Skeletal muscle tissue (tissue), 4 donors: ENCODE measurements around the gene CTAGE1. TPM values are rescaled to one million over a fixed set of nuclear protein-coding genes. Genes with fewer than 3 reads are reported as not detected.

ENCODE experiments used
- H3K27ac ChIP-seq: one replicate; pipeline ENCODE4 v1.7.0; 2013; ENCODE audit warnings: mild to moderate bottlenecking, low read depth, low read length, inconsistent platforms
- H3K27me3 ChIP-seq, 3 donors: one replicate each; pipeline ENCODE4 v1.7.0; 2013; ENCODE audit warnings: low read length in 3 of 3; ENCODE audit not compliant: control insufficient read depth in 3 of 3, insufficient read depth in 3 of 3
- H3K36me3 ChIP-seq, 3 donors: one replicate each; pipeline ENCODE4 v1.7.0; 2013; ENCODE audit warnings: low read length in 3 of 3; ENCODE audit not compliant: control insufficient read depth in 3 of 3, insufficient read depth in 3 of 3
- H3K4me1 ChIP-seq, 3 donors: one replicate each; pipeline ENCODE4 v1.7.0; 2013; ENCODE audit warnings: low read length in 3 of 3, mild to moderate bottlenecking in 3 of 3; ENCODE audit not compliant: control insufficient read depth in 3 of 3, insufficient read depth in 3 of 3
- H3K4me3 ChIP-seq, 3 donors: one replicate each; pipeline ENCODE4 v1.7.0; 2013; ENCODE audit warnings: low read length in 3 of 3
- H3K9ac ChIP-seq, 3 donors: one replicate each; pipeline ENCODE4 v1.7.0; 2013; ENCODE audit warnings: low read length in 3 of 3, mild to moderate bottlenecking in 3 of 3, moderate library complexity in 2 of 3, low read depth in 1 of 3
- H3K9me3 ChIP-seq, 3 donors: one replicate each; pipeline ENCODE4 v1.7.0; 2013; ENCODE audit warnings: low read length in 3 of 3; ENCODE audit not compliant: control insufficient read depth in 3 of 3
- total RNA-seq: library from RNA; depleted of rRNA; stranded (reverse); fragments of >200 nt; gene quantifications from one replicate; pipeline ENCODE4 v1.2.3, GENCODE V29; 2014
- donor health status: Osteomylitis.

CTAGE1 gene
- not detected for total RNA-seq

- Histone ChIP-seq H3K4me1 (no peaks in the 10 kb centered on the region), H3K9me3 (peaks cover 0 to 5% (median 0%) of the 10 kb centered on the region in 3 donors), H3K36me3 (no peaks in the 10 kb centered on the region), H3K4me3 (no peak within 1 kb of the TSS), H3K9ac (no peak within 1 kb of the TSS), H3K27ac (no peak within 1 kb of the TSS), H3K27me3 (no peaks in the 10 kb centered on the region)
These were observed at the start of gene CTAGE1 for GRCh38 chr18:22417496-22418188. Gene CTAGE1, minus strand, starts transcription at chr18:22417915. Its CDS starts 104 bp downstream, at chr18:22417811.

DNA sequence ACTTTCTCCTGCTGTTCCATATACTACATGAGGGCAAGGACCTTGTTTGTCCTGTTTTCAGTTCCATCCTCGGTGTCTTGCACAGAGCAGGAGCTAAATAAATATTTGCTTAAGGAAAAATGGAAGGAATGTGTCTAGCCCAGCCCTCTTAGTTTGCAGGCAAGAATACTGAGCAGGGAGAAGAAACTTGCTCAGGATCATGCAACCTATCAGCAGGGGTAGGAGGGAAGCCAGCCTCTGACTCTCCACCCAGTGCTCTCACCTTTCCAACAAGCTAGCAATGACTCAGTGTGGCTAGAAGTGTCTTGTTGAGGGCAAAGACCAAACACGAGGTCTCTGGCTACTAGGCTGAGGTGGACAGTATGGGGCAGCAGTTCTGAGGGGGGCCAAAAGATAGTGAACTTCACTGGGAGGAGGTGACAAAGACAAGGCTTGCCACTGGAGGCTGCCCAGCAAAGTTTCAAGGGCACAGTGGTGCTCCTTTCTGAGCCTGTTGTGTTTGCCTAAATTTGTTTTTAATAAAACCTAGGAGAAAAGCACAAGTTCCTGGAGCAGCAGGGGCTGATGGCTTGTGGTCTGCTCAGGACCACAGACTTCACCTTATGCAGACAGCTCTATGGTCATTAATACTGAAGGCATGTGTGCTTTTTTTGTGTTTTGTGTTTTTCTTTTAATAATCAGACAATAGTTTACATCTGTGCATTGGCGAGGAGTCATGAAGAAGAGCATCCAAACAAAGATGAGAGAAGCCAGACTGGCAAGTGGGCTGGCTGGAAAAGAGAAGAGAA lies 49.1 kb upstream of the CTAGE1 start:
- Histone ChIP-seq H3K4me3 (no peak overlapping the region), H3K36me3 (no peaks in the 10 kb centered on the region), H3K9ac (no peak overlapping the region), H3K27ac (peak overlapping the region; percentile 16), H3K4me1 (peaks cover 18 to 30% (median 22%) of the 10 kb centered on the region in 3 donors), H3K9me3 (no peaks in the 10 kb centered on the region), H3K27me3 (no peaks in the 10 kb centered on the region)

DNA sequence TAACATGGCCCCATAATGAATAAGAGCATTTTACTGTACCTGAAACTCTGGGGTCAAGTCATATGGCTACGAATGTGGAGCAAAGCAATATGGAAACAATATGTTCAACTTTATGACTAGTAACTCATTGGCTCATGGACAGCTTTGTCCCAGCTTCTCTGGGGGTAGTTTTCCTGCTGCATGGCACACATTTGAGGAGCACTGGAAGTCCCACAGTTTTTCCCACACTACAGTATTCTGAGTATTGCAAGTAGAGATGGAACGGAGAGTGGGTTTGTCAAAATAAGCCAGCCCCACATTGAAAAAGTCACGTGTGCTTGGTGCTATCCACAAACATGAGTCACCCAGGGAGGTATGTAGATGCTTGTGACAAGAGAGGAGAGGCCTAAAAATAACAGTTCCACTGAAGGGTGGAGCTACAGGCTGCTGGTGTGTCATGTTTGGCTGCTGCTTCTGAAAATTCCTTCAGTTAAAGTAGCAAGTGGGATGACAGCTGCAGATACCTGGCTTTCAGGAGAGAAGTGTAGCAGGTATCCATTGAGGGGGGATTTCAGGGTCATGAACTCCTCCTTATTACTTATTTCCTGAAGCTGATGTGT lies 48.2 kb upstream of the CTAGE1 start:
- H3K9me3 ChIP-seq = no peaks in the 10 kb centered on the region
- H3K27ac ChIP-seq = peak overlapping the region; percentile 34
- peak overlapping the region in 2 of 3 donors; percentile 1 to 24 for H3K4me3 ChIP-seq
- no peak overlapping the region for H3K9ac ChIP-seq
- no peaks in the 10 kb centered on the region for H3K27me3 ChIP-seq
- H3K36me3 ChIP-seq = no peaks in the 10 kb centered on the region
- peaks cover 12 to 23% (median 20%) of the 10 kb centered on the region in 3 donors for H3K4me1 ChIP-seq

DNA sequence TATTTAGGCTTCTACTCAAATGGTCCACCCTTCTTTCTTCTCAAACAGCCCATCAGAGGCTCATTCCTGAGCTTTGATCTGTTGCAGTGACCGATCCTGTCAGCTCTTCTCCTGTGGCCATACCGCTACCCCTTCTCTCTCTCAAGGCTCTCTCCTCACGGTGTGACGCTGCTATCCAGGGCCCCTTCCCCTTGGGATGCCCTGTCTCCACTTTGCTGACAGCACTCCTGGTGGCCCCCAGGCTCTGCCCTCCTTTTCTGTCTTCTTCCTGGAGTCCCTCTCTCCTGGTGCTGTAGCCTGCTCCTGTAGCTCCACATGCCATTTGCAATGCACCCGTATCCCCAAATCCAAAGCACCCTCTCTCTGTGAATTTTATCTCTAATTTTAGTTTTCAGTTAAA lies 45.4 kb upstream of the CTAGE1 start:
- Histone ChIP-seq H3K36me3 (no peaks in the 10 kb centered on the region), H3K4me1 (peaks cover 11 to 20% (median 18%) of the 10 kb centered on the region in 3 donors), H3K27ac (no peak overlapping the region), H3K27me3 (no peaks in the 10 kb centered on the region), H3K9me3 (no peaks in the 10 kb centered on the region), H3K9ac (no peak overlapping the region), H3K4me3 (no peak overlapping the region)

- no peak overlapping the region for H3K9ac ChIP-seq
- H3K27ac ChIP-seq = no peak overlapping the region
- no peaks in the 10 kb centered on the region for H3K4me1 ChIP-seq
- no peak overlapping the region for H3K4me3 ChIP-seq
- H3K9me3 ChIP-seq = no peaks in the 10 kb centered on the region
- peaks cover 0 to 2% (median 0%) of the 10 kb centered on the region in 3 donors for H3K27me3 ChIP-seq
- H3K36me3 ChIP-seq = no peaks in the 10 kb centered on the region
These were observed 41.8 kb upstream of the CTAGE1 start for GRCh38 chr18:22459491-22459890.

DNA sequence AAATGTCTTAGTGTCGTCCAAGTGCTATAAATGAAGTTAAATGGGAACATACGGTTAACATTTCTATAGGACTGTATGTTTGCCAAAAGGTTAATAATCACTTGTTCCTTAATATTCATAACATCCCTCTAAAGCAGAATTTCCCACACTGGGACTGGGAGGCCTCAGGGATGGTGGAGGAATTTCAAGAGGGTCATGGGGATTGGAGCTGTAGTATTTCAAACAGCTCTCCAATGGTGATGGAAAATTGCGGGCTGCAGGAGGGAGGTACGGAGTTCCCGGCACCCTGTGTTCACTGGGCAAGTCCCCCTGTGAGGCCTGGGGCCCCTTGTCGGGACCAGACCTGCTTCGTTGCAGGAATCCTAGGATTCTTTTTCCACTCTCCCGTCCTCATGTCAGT lies 39.8 kb upstream of the CTAGE1 start:
- H3K9me3 ChIP-seq = no peaks in the 10 kb centered on the region
- no peak overlapping the region for H3K4me3 ChIP-seq
- no peak overlapping the region for H3K9ac ChIP-seq
- no peaks in the 10 kb centered on the region for H3K4me1 ChIP-seq
- no peaks in the 10 kb centered on the region for H3K36me3 ChIP-seq
- peaks cover 0 to 2% (median 0%) of the 10 kb centered on the region in 3 donors for H3K27me3 ChIP-seq
- no peak overlapping the region for H3K27ac ChIP-seq

- no peaks in the 10 kb centered on the region for H3K36me3 ChIP-seq
- H3K9ac ChIP-seq = no peak overlapping the region
- H3K27ac ChIP-seq = no peak overlapping the region
These were observed 38.8 kb upstream of the CTAGE1 start for GRCh38 chr18:22456547-22456946.

DNA sequence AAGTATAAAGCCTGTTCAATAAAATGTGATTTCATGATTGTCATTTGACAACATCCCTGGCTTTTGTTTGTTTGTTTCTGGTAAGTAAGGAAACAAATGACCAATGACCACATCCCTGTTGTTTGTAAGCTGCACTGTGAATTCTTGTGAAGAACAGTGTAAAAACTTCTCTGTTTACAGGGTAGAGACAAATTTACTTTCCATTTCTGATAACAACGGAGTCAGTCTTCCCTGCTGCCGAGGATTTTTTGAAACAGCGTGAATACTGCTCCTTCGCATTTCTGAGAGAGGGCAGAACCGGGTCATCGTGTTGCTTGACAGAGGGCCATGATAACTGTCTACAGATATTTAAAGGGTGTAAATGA lies 38.4 kb upstream of the CTAGE1 start:
- no peaks in the 10 kb centered on the region for H3K4me1 ChIP-seq
- H3K36me3 ChIP-seq = no peaks in the 10 kb centered on the region
- no peak overlapping the region for H3K9ac ChIP-seq
- H3K9me3 ChIP-seq = no peaks in the 10 kb centered on the region
- no peak overlapping the region for H3K4me3 ChIP-seq
- H3K27ac ChIP-seq = no peak overlapping the region
- peaks cover 0 to 2% (median 0%) of the 10 kb centered on the region in 3 donors for H3K27me3 ChIP-seq

More at GRCh38 chr18:22456547-22456946, 38.8 kb upstream of the CTAGE1 start:
- no peaks in the 10 kb centered on the region for H3K4me1 ChIP-seq
- no peaks in the 10 kb centered on the region for H3K9me3 ChIP-seq
- H3K27me3 ChIP-seq = peaks cover 0 to 2% (median 0%) of the 10 kb centered on the region in 3 donors
- H3K4me3 ChIP-seq = no peak overlapping the region

DNA sequence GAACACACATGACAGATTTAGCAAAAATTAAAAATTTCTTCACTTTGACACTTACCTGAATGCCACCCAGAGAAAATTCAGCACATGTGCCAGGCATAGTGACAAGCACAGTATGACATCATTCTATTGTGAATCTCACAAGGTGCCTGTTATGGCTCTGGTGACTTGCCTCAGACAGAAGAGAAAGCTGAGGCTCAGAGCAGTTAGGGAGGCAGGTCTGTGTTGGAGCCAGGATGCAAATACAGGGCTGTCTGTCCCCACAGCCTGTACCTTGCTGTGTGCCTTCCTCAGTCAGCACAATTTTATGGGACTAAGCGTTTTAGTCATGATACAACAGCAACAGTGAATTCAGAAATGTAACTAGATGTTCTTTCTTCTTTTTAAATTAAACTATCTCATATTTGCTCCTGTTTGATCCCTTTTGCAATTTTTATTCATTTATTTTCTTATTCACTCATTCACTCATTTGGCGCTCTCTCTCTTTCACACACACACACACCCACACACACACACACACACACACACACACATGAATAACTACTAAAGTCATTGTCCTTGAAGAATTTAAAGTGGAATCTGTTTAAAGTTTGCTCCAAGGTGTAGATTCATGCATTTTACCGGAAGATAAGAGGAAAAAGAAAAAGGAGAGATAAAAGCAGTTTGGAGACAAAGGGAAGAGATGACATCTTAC lies 37.9 kb upstream of the CTAGE1 start:
- no peaks in the 10 kb centered on the region for H3K4me1 ChIP-seq
- H3K36me3 ChIP-seq = no peaks in the 10 kb centered on the region
- no peak overlapping the region for H3K9ac ChIP-seq
- no peak overlapping the region for H3K27ac ChIP-seq
- no peak overlapping the region for H3K4me3 ChIP-seq
- H3K9me3 ChIP-seq = no peaks in the 10 kb centered on the region
- peaks cover 0 to 2% (median 0%) of the 10 kb centered on the region in 3 donors for H3K27me3 ChIP-seq
